ENCODE measurements around the gene RGSL1.

GRCh38 chr1:182588500-182589396, 138.8 kb downstream of the RGSL1 start, which contains the start of gene RNASEL:
- TF ChIP-seq CTCF (IDR thresholded peaks at IDR 0.05; ENCODE audit: poor library complexity) (no peak), EZH2phosphoT487 (IDR thresholded peaks at IDR 0.05; ENCODE audit: low read depth, severe bottlenecking, unreplicated experiment) (no peak)
